Liver (tissue), 9 donors: Measurements from ENCODE around the gene LDLRAD1. TPM values are rescaled to one million over a fixed set of nuclear protein-coding genes. Genes with fewer than 3 reads are reported as not detected.
A peak's percentile ranks its signal among the peaks of the same experiment; 100 is the strongest.

ENCODE experiments used
- DNase-seq: peaks from one replicate; pipeline ENCODE4 v3.0.0-alpha.2; 2017; ENCODE audit warnings: low spot score
- H3K27ac ChIP-seq, 2 donors: one replicate each; pipeline ENCODE4 v1.7.0; 2013; ENCODE audit warnings: inconsistent platforms in 2 of 2, low read length in 2 of 2, control low read depth in 1 of 2, low read depth in 1 of 2, mild to moderate bottlenecking in 1 of 2
- H3K27me3 ChIP-seq, 4 donors: one replicate each; pipeline versions ENCODE4 v1.6.1 to v1.7.0; 2013; ENCODE audit warnings: low read length in 3 of 4, inconsistent platforms in 1 of 4, mild to moderate bottlenecking in 1 of 4, moderate library complexity in 1 of 4; ENCODE audit not compliant: control insufficient read depth in 4 of 4, insufficient read depth in 4 of 4
- H3K36me3 ChIP-seq, 4 donors: one replicate each; pipeline versions ENCODE4 v1.6.1 to v1.7.0; 2013; ENCODE audit warnings: low read length in 3 of 4, mild to moderate bottlenecking in 3 of 4, low read depth in 1 of 4, moderate library complexity in 1 of 4; ENCODE audit not compliant: control insufficient read depth in 4 of 4, insufficient read depth in 3 of 4
- H3K4me1 ChIP-seq, 4 donors: one replicate each; pipeline versions ENCODE4 v1.6.1 to v1.7.0; 2013; ENCODE audit warnings: low read length in 3 of 4, mild to moderate bottlenecking in 3 of 4, moderate library complexity in 1 of 4; ENCODE audit not compliant: control insufficient read depth in 4 of 4, insufficient read depth in 4 of 4
- H3K4me3 ChIP-seq, 3 donors: one replicate each; pipeline versions ENCODE4 v1.6.1 to v1.7.0; 2013; ENCODE audit warnings: low read length in 3 of 3, control low read depth in 1 of 3, low read depth in 1 of 3, mild to moderate bottlenecking in 1 of 3
- H3K9ac ChIP-seq, 2 donors: one replicate each; pipeline ENCODE4 v1.7.0; 2013; ENCODE audit warnings: low read length in 2 of 2, mild to moderate bottlenecking in 2 of 2, moderate library complexity in 2 of 2, control low read depth in 1 of 2, low read depth in 1 of 2
- H3K9me3 ChIP-seq, 4 donors: one replicate each; pipeline versions ENCODE4 v1.6.1 to v1.7.0; 2013; ENCODE audit warnings: low read length in 3 of 4; ENCODE audit not compliant: control insufficient read depth in 4 of 4
- ATF3 ChIP-seq: IDR thresholded peaks from 2 replicates; pipeline ENCODE4 v1.6.1; 2016; ENCODE audit warnings: antibody characterized with exemption
- CTCF ChIP-seq: fragments of 150-350 bp; IDR thresholded peaks from 2 replicates; pipeline ENCODE4 v1.5.1; 2017; ENCODE audit warnings: improper control_type of control experiment, low read depth, low read length; ENCODE audit not compliant: missing input control
- EGR1 ChIP-seq, 2 donors: IDR thresholded peaks; 2 replicates each; pipeline ENCODE4 v1.6.1; 2016 to 2018; ENCODE audit warnings: antibody characterized with exemption in 2 of 2, low read depth in 2 of 2
- FOXA1 ChIP-seq: IDR thresholded peaks from 2 replicates; pipeline ENCODE4 v1.6.1; 2016; ENCODE audit warnings: antibody characterized with exemption
- FOXA2 ChIP-seq: IDR thresholded peaks from 2 replicates; pipeline ENCODE4 v1.6.1; 2016; ENCODE audit warnings: antibody characterized with exemption
- GABPA ChIP-seq, 2 donors: IDR thresholded peaks in 1 of 2; conservative IDR thresholded peaks in 1 of 2; 2 replicates each; pipeline ENCODE4 v1.6.1; 2016; ENCODE audit warnings: antibody characterized with exemption in 2 of 2, mild to moderate bottlenecking in 1 of 2, moderate library complexity in 1 of 2
- HNF4A ChIP-seq, 2 donors: conservative IDR thresholded peaks; 2 replicates each; pipeline ENCODE4 v1.6.1; 2016; ENCODE audit warnings: antibody characterized with exemption in 2 of 2, mild to moderate bottlenecking in 2 of 2
- HNF4G ChIP-seq: IDR thresholded peaks from 2 replicates; pipeline ENCODE4 v1.6.1; 2016; ENCODE audit warnings: antibody characterized with exemption
- JUND ChIP-seq, 2 donors: IDR thresholded peaks; 2 replicates each; pipeline ENCODE4 v1.6.1; 2016; ENCODE audit warnings: antibody characterized with exemption in 2 of 2
- MAX ChIP-seq: IDR thresholded peaks from 2 replicates; pipeline ENCODE4 v1.6.1; 2016; ENCODE audit warnings: antibody characterized with exemption
- RAD21 ChIP-seq, 2 donors: IDR thresholded peaks; 2 replicates each; pipeline ENCODE4 v1.6.1; 2016; ENCODE audit warnings: antibody characterized with exemption in 2 of 2, mild to moderate bottlenecking in 2 of 2
- REST ChIP-seq: IDR thresholded peaks from 2 replicates; pipeline ENCODE4 v1.6.1; 2016; ENCODE audit warnings: antibody characterized with exemption, mild to moderate bottlenecking
- RXRA ChIP-seq, 2 donors: IDR thresholded peaks; 2 replicates each; pipeline ENCODE4 v1.6.1; 2017 to 2018; ENCODE audit warnings: antibody characterized with exemption in 2 of 2, mild to moderate bottlenecking in 1 of 2
- SP1 ChIP-seq: IDR thresholded peaks from 2 replicates; pipeline ENCODE4 v1.6.1; 2018; ENCODE audit warnings: antibody characterized with exemption, mild to moderate bottlenecking
- TAF1 ChIP-seq: conservative IDR thresholded peaks from 2 replicates; pipeline ENCODE4 v1.6.1; 2016; ENCODE audit warnings: antibody characterized with exemption, mild to moderate bottlenecking
- YY1 ChIP-seq: IDR thresholded peaks from 2 replicates; pipeline ENCODE4 v1.6.1; 2016; ENCODE audit warnings: antibody characterized with exemption, mild to moderate bottlenecking
- ZBTB33 ChIP-seq: IDR thresholded peaks from 2 replicates; pipeline ENCODE4 v1.6.1; 2016; ENCODE audit warnings: antibody characterized with exemption
- WGBS: extraction: QIAGEN DNeasy Blood & Tissue Kit; methylation state at CpG from one replicate; pipeline ENCODE4 v1.1.7; 2013; 5-methylcytosine and 5-hydroxymethylcytosine counted together
- polyA plus RNA-seq, 2 donors: library from polyadenylated mRNA; stranded (reverse) in 1 of 2; unstranded in 1 of 2; fragments of 200-250 nt in 1 of 2; fragments of >200 nt in 1 of 2; fragmentation: Nextera tagmentation in 1 of 2; extraction: Ambion mirVana in 1 of 2; gene quantifications; one replicate each; pipeline versions ENCODE4 v1.2.1 to v1.2.3, GENCODE V29; 2013 to 2015
- total RNA-seq, 2 donors: library from RNA; depleted of rRNA; stranded (reverse); fragments of >200 nt; gene quantifications; one replicate each; pipeline ENCODE4 v1.2.3, GENCODE V29; 2014
- donor health status: healthy.
- donor health status: healthy.
- donor health status: healthy.
- donor health status: healthy.
- donor health status: healthy.

LDLRAD1 gene
- total and polyA plus RNA-seq, 4 donors, result not detected

- TF ChIP-seq MAX (no peak), RXRA (IDR thresholded peaks at IDR 0.05) (no peak), ZBTB33 (peak; percentile 4), REST (peak; percentile 20), SP1 (no peak), TAF1 (peak; percentile 70), FOXA1 (no peak), RAD21 (IDR thresholded peaks at IDR 0.05) (peak in 1 of 2 donors; percentile 2)
- Histone ChIP-seq H3K9me3 (no peaks in the 10 kb centered on the region), H3K27ac (peak overlapping the region; percentile 91), H3K9ac (peak overlapping the region; percentile 18 to 68), H3K27me3 (no peaks in the 10 kb centered on the region), H3K4me1 (peaks cover 4 to 23% (median 8%) of the 10 kb centered on the region in 4 donors), H3K36me3 (no peaks in the 10 kb centered on the region), H3K4me3 (peak overlapping the region; percentile 44 to 73 (median 59))
- no peak for DNase-seq
- 22% methylated on average over 4 of the region's 4 CpGs for WGBS
Observed at GRCh38 chr1:53982763-53983104, 35.3 kb downstream of the LDLRAD1 start.

- Histone ChIP-seq H3K27ac (peak overlapping the region; percentile 91), H3K4me3 (peak overlapping the region; percentile 44 to 73 (median 59))
- WGBS, result 32% methylated on average over 20 of the region's 20 CpGs
- TF ChIP-seq RXRA (IDR thresholded peaks at IDR 0.05) (peak; percentile 87 to 93), FOXA2 (no peak), JUND (IDR thresholded peaks at IDR 0.05) (peak in 1 of 2 donors; percentile 14), ZBTB33 (peak; percentile 48), GABPA (IDR thresholded peaks at IDR 0.05 in 1 of 2, conservative IDR thresholded peaks at IDR 0.05 in 1 of 2) (peak; percentile 59 to 64), EGR1 (IDR thresholded peaks at IDR 0.05; ENCODE audit: low read depth in 2 of 2) (peak; percentile 21 to 71), SP1 (peak; percentile 67), ATF3 (peak; percentile 37), YY1 (peak; percentile 89), MAX (peak; percentile 72), HNF4A (conservative IDR thresholded peaks at IDR 0.05) (peak; percentile 67 to 77), REST (peak; percentile 80), CTCF (no peak), HNF4G (no peak)
Observed at GRCh38 chr1:53982034-53982762, 35.8 kb downstream of the LDLRAD1 start.

More at GRCh38 chr1:53982034-53982762, 35.8 kb downstream of the LDLRAD1 start:
- H3K9me3 ChIP-seq, result no peaks in the 10 kb centered on the region
- peak; percentile 45 for DNase-seq
- peak overlapping the region; percentile 18 to 68 for H3K9ac ChIP-seq
- peaks cover 4 to 23% (median 8%) of the 10 kb centered on the region in 4 donors for H3K4me1 ChIP-seq
- H3K27me3 ChIP-seq, result no peaks in the 10 kb centered on the region
- H3K36me3 ChIP-seq, result no peaks in the 10 kb centered on the region
